ENCODE data around the gene GIMD1.

The GIMD1 gene

GRCh38 chr4:106312997-106313522 lies 55.5 kb downstream of the GIMD1 start:
- no peak for DNase-seq

- DNase-seq: no peak
Observed at GRCh38 chr4:106312377-106312776, 56.2 kb downstream of the GIMD1 start.
